C1 segment of cervical spinal cord (tissue), 14 donors: Measurements from ENCODE around the gene PCDHB11.
"Not testable (repeated sequence)": the region's sequence is repeated elsewhere in the genome, so short reads cannot be mapped to it uniquely, and the experiment has no call there.

Experiments used
- DNase-seq, 14 donors: peaks; one replicate each; lab custom pipeline; 2025; lab: John Stamatoyannopoulos, UW

Gene PCDHB11

DNA sequence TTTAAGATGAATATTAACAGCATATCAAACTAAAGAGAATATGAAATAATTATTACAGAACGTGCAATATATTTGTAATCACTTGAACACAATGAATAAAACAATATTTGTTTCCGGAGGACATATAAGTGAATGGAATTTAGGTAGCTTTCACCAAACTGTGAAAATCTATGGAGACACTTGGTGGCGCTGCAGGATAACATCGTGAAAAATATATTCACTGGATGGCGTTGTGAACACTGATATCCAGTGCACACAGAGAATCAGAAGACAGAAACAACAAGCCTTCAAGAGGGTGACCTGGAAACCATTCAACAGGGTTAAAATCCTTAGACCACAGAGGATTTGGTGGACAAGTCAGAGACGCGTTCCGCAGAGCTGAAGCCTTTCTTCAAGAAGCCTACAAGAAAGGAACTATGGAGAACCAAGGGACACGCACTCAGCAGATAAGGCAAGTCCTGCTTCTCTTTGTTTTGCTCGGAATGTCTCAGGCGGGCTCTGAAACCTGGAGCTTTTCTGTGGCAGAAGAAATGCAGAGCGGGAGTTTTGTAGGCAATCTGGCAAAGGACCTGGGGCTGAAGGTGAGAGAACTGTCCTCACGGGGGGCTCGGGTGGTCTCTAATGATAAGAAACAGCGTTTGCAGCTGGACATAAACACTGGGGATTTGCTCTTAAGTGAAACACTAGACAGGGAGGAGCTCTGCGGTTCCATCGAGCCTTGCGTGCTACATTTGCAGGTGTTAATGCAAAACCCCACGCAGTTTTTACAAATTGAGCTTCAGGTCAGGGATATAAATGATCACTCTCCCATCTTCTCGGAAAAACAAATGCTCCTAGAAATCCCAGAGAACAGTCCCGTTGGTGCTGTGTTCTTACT lies at the start of gene PCDHB11:
Gene PCDHB11, plus strand, starts transcription at position 269 of the 877 bp plus-strand sequence. Its CDS starts 148 bp downstream, at position 417.
- peak in 1 of 14 donors; percentile 3 for DNase-seq

DNA sequence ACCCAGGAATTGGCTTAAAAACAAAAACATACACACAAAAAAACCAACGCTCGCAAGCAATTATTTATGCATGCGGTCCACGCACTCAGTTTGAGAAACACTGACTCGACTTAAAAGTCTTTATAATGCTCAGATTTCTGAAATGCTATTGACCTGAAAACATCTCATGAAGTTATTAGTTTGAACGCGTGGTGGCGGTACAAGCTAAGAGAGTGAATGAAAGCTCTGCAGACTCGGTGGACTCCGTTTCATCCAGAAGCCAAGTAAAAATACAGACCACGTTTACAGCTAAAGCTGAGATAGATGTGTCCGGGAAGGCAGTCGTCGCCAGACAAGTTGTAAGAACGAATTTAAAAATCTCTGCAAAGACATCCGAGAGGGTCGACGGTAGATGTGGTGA lies 49.6 kb upstream of the PCDHB11 start, which contains the start of gene PCDHB6:
Gene PCDHB6, plus strand, starts transcription at position 246 of the 400 bp plus-strand sequence. CDS start 201 bp downstream, outside the sequence.
- peak in 1 of 14 donors; percentile 1 for DNase-seq

DNA sequence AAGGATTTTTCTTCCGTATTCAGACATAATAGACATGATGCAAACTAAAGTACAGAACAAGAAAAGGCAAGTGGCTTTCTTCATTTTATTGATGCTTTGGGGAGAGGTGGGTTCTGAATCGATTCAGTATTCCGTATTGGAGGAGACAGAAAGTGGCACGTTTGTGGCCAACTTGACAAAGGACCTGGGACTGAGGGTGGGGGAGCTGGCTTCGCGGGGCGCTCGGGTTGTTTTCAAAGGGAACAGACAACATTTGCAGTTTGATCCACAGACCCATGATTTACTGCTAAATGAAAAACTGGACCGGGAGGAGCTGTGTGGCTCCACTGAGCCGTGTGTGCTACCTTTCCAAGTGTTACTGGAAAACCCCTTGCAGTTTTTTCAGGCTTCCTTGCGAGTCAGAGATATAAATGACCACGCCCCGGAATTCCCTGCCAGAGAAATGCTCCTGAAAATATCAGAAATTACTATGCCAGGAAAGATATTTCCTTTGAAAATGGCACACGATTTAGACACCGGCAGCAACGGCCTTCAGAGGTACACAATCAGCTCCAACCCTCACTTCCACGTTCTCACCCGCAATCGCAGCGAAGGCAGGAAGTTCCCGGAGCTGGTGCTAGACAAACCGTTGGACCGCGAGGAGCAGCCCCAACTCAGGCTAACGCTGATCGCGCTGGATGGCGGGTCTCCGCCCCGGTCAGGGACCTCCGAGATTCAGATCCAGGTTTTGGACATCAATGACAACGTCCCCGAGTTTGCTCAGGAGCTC lies 49.0 kb upstream of the PCDHB11 start:
- DNase-seq = no peak

DNA sequence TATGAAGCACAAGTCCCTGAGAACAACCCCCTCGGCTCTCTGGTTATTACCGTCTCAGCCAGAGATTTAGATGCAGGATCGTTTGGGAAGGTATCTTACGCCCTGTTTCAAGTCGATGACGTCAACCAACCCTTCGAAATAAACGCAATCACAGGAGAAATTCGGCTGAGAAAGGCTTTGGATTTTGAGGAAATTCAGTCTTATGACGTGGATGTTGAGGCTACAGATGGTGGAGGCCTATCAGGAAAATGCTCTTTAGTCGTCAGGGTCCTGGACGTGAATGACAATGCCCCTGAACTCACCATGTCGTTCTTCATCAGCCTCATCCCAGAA lies 48.5 kb upstream of the PCDHB11 start:
- DNase-seq = no peak

DNA sequence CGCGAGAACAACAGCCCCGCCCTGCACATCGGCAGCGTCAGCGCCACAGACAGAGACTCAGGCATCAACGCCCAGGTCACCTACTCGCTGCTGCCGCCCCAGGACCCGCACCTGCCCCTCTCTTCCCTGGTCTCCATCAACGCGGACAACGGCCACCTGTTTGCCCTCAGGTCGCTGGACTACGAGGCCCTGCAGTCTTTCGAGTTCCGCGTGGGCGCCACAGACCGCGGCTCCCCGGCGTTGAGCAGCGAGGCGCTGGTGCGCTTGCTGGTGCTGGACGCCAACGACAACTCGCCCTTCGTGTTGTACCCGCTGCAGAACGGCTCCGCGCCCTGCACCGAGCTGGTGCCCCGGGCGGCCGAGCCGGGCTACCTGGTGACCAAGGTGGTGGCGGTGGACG lies 47.8 kb upstream of the PCDHB11 start:
- DNase-seq = not testable (repeated sequence)

DNA sequence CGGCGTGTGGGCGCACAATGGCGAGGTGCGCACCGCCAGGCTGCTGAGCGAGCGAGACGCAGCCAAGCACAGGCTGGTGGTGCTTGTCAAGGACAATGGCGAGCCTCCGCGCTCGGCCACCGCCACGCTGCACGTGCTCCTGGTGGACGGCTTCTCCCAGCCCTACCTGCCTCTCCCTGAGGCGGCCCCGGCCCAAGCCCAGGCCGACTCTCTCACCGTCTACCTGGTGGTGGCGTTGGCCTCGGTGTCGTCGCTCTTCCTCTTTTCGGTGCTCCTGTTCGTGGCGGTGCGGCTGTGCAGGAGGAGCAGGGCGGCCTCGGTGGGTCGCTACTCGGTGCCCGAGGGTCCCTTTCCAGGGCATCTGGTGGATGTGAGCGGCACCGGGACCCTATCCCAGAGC lies 47.3 kb upstream of the PCDHB11 start:
- not testable (repeated sequence) for DNase-seq

DNA sequence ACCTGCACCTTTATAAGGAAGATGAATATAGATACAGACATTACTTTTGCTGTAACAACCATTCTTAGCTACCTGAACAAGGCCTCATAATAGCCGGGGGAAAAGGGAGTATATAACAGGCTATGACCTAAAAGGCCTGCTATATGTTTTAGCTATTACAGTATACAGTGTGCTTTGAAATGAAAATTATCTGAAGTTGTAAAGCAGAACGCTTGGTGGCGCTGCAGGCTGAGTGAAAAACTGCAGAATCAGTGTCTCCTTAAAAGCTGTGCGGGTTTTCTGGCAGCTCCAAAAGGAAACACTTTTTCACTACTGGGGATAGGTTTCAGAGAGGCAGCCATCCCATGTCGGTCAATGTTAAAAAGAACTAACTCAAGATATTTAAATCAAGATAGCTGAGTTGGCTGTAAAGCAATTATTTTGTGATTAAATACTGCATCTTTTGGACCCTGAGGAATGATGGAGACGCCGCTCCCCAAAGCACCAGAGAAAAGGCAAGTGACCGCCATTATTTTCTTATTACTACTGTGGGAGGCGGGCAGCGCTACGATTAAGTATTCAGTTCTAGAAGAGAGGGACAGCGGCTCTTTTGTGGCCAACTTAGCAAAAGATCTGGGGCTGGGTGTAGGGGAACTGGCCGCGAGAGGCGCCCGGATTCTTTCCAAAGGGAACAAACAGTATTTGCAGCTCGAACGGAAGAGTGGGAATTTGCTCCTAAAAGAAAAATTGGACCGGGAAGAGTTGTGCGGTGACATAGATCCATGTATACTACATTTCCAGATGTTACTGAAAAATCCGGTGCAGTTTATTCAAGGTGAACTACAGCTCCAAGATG lies 43.7 kb upstream of the PCDHB11 start:
- DNase-seq = no peak

DNA sequence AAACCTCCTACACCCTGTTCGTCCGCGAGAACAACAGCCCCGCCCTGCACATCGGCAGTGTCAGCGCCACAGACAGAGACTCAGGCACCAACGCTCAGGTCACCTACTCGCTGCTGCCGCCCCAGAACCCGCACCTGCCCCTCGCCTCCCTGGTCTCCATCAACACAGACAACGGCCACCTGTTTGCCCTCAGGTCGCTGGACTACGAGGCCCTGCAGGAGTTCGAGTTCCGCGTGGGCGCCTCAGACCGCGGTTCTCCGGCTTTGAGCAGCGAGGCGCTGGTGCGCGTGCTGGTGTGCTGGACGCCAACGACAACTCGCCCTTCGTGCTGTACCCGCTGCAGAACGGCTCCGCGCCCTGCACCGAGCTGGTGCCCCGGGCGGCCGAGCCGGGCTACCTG lies 42.1 kb upstream of the PCDHB11 start:
- not testable (repeated sequence) for DNase-seq

DNA sequence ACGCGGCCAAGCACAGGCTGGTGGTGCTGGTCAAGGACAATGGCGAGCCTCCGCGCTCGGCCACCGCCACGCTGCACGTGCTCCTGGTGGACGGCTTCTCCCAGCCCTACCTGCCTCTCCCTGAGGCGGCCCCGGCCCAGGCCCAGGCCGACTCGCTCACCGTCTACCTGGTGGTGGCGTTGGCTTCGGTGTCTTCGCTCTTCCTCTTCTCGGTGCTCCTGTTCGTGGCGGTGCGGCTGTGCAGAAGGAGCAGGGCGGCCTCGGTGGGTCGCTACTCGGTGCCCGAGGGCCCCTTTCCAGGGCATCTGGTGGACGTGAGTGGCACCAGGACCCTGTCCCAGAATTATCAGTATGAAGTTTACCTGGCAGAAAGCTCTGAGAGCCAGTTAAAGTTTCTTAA lies 41.5 kb upstream of the PCDHB11 start:
- DNase-seq = not testable (repeated sequence)

DNA sequence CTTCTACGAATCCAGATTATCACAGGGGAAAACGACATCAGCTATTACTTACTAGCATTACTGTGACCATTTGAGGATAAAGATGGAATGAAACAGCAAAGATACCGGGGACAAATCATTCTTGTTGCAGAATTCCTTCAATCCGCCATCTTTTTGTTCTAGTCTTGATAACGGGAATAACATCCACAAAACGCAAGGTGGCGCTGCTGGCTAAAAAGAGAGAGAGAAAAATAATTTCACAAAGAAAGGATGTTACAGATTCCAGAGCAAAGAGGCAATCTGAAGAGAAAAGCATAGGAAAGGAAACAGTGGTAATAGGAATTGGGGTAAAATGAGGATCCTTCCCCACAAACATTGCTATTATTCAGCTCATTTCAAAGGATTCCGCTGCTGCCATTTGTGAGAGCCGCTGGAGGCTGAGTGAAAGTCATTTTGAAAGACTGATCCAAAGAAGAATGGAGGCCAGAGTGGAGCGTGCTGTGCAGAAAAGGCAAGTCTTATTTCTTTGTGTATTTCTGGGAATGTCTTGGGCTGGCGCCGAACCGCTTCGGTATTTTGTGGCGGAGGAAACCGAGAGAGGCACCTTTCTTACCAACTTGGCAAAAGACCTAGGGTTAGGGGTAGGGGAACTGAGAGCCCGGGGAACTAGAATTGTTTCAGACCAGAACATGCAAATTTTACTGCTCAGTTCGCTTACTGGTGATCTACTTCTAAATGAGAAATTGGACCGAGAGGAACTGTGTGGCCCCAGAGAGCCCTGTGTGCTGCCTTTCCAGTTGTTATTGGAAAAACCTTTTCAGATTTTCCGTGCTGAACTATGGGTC lies 26.8 kb upstream of the PCDHB11 start, which contains the start of gene PCDHB7:
Gene PCDHB7, plus strand, starts transcription at position 264 of the 824 bp plus-strand sequence. Its CDS starts 192 bp downstream, at position 456.
- no peak for DNase-seq

DNA sequence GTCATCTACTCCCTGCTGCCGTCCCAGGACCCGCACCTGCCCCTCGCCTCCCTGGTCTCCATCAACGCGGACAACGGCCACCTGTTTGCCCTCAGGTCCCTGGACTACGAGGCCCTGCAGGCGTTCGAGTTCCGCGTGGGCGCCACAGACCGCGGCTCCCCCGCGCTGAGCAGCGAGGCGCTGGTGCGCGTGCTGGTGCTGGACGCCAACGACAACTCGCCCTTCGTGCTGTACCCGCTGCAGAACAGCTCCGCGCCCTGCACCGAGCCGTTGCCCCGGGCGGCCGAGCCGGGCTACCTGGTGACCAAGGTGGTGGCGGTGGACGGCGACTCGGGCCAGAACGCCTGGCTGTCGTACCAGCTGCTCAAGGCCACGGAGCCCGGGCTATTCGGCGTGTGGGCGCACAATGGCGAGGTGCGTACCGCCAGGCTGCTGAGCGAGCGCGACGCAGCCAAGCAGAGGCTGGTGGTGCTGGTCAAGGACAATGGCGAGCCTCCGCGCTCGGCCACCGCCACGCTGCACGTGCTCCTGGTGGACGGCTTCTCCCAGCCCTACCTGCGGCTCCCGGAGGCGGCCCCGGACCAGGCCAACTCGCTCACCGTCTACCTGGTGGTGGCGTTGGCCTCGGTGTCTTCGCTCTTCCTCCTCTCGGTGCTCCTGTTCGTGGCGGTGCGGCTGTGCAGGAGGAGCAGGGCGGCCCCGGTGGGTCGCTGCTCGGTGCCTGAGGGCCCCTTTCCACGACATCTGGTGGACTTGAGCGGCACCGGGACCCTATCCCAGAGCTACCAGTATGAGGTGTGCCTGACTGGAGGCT lies 24.9 kb upstream of the PCDHB11 start:
- not testable (repeated sequence) for DNase-seq

DNA sequence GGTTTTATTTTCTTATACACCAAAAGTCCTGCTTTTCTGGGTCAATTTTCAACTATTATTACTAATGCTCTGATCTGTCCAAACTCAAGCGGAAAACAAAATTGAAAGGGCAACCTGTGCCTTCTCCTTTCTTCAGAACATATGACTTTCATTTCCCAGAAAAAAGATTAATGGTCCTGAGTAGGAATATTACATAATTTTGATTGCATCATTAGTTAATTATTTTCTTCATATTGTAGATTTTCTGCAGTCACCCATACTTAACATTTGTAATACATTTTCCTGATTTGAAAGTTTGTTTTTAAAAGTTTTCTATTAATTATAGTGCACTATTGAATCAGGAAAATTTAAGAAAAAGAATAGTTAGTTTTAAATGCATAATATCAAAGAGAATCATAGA lies 23.5 kb upstream of the PCDHB11 start:
- no peak for DNase-seq

DNA sequence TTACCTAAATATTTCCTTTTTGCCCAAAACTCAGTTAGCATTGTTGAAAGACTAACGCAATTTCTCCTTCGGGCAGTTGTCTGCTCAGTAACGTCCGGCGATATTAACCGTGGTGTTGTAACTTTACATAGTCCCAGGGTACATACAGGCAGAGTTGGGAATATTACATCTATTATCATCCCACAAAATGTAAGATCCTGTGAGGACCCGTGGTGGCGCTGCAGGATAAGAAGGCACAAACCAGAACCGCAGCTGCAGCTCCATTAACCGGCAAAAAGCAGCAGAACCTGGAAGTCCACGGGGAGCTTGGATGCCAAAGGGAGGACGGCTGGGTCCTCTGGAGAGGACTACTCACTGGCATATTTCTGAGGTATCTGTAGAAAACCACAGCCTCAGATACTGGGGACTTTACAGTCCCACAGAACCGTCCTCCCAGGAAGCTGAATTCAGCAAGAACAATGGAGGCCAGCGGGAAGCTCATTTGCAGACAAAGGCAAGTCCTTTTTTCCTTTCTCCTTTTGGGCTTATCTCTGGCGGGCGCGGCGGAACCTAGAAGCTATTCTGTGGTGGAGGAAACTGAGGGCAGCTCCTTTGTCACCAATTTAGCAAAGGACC lies 21.7 kb upstream of the PCDHB11 start, which contains the start of gene PCDHB8:
Gene PCDHB8, plus strand, starts transcription at position 214 of the 615 bp plus-strand sequence. Its CDS starts 245 bp downstream, at position 459.
- peak in 1 of 14 donors; percentile 9 for DNase-seq

DNA sequence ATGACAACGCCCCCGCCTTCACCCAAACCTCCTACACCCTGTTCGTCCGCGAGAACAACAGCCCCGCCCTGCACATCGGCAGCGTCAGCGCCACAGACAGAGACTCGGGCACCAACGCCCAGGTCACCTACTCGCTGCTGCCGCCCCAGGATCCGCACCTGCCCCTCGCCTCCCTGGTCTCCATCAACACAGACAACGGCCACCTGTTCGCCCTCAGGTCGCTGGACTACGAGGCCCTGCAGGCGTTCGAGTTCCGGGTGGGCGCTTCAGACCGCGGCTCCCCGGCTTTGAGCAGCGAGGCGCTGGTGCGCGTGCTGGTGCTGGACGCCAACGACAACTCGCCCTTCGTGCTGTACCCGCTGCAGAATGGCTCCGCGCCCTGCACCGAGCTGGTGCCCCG lies 20.1 kb upstream of the PCDHB11 start:
- DNase-seq = not testable (repeated sequence)

DNA sequence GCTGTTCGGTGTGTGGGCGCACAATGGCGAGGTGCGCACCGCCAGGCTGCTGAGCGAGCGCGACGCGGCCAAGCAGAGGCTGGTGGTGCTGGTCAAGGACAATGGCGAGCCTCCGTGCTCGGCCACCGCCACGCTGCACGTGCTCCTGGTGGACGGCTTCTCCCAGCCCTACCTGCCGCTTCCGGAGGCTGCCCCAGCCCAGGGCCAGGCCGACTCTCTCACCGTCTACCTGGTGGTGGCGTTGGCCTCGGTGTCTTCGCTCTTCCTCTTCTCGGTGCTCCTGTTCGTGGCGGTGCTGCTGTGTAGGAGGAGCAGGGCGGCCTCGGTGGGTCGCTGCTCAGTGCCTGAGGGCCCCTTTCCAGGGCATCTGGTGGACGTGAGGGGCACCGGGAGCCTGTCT lies 19.6 kb upstream of the PCDHB11 start:
- not testable (repeated sequence) for DNase-seq

DNA sequence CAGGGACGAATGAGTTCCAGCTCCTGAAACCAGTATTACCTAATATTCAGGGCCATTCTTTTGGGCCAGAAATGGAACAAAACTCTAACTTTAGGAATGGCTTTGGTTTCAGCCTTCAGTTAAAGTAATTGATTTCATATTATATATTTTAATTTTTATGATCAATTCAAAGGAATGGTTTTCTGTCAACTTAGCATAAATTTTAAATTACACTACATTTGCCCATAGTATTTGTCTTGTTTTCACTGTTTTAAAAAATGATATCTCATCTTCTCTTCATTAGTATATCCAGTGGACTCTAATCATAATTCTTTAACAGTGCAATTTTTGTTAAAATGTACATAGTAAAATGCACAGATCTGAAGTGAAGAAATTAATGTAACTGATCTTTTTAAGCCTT lies 19.1 kb upstream of the PCDHB11 start:
- DNase-seq = no peak

DNA sequence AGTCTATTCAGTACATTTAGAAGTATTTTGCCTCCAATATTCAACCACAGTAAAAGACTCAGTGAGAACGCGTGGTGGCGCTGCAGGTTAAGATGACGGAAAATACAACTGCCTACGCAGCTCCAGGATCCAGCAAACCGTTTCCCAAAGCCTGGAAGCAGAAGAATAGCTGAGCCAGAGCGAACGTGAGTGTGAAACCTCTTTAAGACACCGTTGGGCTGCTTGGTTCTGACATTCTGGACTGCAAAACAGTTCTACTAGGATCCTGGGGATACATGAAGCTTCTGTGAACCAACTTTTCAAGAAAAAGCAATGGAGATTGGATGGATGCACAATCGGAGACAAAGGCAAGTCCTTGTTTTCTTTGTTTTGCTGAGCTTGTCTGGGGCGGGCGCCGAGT lies 17.2 kb upstream of the PCDHB11 start, which contains the start of gene PCDHB16:
Gene PCDHB16, plus strand, starts transcription at position 140 of the 400 bp plus-strand sequence. Its CDS starts 173 bp downstream, at position 313.
- peak in 4 of 14 donors; percentile 3 to 26 (median 14) for DNase-seq

DNA sequence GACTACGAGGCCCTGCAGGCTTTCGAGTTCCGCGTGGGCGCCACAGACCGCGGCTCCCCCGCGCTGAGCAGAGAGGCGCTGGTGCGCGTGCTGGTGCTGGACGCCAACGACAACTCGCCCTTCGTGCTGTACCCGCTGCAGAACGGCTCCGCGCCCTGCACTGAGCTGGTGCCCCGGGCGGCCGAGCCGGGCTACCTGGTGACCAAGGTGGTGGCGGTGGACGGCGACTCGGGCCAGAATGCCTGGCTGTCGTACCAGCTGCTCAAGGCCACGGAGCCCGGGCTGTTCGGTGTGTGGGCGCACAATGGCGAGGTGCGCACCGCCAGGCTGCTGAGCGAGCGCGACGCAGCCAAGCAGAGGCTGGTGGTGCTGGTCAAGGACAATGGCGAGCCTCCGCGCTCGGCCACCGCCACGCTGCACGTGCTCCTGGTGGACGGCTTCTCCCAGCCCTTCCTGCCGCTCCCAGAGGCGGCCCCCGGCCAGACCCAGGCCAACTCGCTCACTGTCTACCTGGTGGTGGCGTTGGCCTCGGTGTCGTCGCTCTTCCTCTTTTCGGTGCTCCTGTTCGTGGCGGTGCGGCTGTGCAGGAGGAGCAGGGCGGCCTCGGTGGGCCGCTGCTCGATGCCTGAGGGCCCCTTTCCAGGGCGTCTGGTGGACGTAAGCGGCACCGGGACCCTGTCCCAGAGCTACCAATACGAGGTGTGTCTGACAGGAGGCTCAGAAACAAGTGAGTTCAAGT lies 15.1 kb upstream of the PCDHB11 start:
- DNase-seq = not testable (repeated sequence)
